Measurements from ENCODE around the gene HCN2. TPM values are rescaled to one million over a fixed set of nuclear protein-coding genes. Genes with fewer than 3 reads are reported as not detected.
A peak's percentile ranks its signal among the peaks of the same experiment; 100 is the strongest.

Gene HCN2
- total RNA-seq, 1 experiment from 2014 or later, result 9.2 TPM

- no peak for TF ChIP-seq CTCF (IDR thresholded peaks at IDR 0.05)
These were observed 25.9 kb downstream of the HCN2 start (continued) for GRCh38 chr19:615619-616018.

- 0 out of 2 replicates have a peak, but pooled peaks have one; percentile 21 for TF ChIP-seq ZNF416 (CRISPR knock-in tag; IDR thresholded peaks at IDR 0.05)
- TF ChIP-seq CTCF (IDR thresholded peaks at IDR 0.05), result no peak
- TF ChIP-seq ZNF396 (CRISPR knock-in tag; IDR thresholded peaks at IDR 0.05; ENCODE audit: borderline replicate concordance), result no peak
- Mint-ChIP-seq H3K4me1 (no peaks in the 10 kb centered on the region), H3K27ac (no peak overlapping the region), H3K9me3 (no peaks in the 10 kb centered on the region), H3K36me3 (peaks cover 24% of the 10 kb centered on the region), H3K27me3 (ENCODE audit: low read depth) (no peaks in the 10 kb centered on the region), H3K4me3 (no peak overlapping the region)
- peak; percentile 25 for ATAC-seq
- POLR2A ChIA-PET, result no interaction called here
- no peak for DNase-seq (ENCODE audit: low spot score)
- CTCF ChIA-PET, result interaction anchor here (0.7 kb wide), 1 partner anchor 18 kb away, joined by 3 read pairs; the partner anchor contains the start of gene POLRMT
These were observed 26.5 kb downstream of the HCN2 start for GRCh38 chr19:616062-616700.

DNA sequence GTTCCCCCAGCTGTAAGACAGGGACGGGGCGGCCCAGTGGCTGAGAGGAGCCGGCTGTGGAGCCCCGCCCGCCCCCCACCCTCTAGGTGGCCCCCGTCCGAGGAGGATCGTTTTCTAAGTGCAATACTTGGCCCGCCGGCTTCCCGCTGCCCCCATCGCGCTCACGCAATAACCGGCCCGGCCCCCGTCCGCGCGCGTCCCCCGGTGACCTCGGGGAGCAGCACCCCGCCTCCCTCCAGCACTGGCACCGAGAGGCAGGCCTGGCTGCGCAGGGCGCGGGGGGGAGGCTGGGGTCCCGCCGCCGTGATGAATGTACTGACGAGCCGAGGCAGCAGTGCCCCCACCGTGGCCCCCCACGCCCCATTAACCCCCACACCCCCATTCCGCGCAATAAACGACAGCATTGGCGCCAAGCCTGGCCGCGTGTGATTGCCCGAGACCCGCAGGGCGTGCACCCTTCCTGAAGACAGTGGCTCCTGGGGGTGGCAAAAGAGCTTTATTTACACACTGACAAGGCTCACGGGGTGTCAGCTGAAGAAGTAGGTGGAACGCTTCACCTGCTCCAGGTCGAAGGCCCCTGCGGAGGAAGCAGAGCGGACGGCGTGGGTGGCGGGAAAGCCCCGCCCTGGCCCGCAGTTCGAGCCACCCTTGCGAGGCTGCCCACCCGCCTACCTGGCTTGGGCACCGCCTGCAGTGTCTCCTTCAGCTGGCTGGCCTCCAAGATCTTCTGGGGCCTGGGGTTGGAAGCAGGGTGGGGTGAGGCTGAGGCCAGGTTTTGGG, 27.3 kb downstream of the HCN2 start:
- CTCF ChIA-PET, result interaction anchor here (1.1 to 1.7 kb wide), 2 partner anchors 28 to 117 kb away, joined by 3 read pairs; no protein-coding TSS in a partner anchor
- Mint-ChIP-seq H3K4me3 (no peak overlapping the region), H3K36me3 (peaks cover 24% of the 10 kb centered on the region), H3K9me3 (no peaks in the 10 kb centered on the region), H3K27ac (no peak overlapping the region), H3K27me3 (ENCODE audit: low read depth) (no peaks in the 10 kb centered on the region), H3K4me1 (no peaks in the 10 kb centered on the region)
- no peak for DNase-seq (ENCODE audit: low spot score)
- no peak for ATAC-seq
- TF ChIP-seq TEAD1 (CRISPR knock-in tag; IDR thresholded peaks at IDR 0.05) (no peak), SMAD3 (CRISPR knock-in tag; IDR thresholded peaks at IDR 0.05; ENCODE audit: borderline replicate concordance) (no peak), ZNF396 (CRISPR knock-in tag; IDR thresholded peaks at IDR 0.05; ENCODE audit: borderline replicate concordance) (no peak), NR2C2 (CRISPR knock-in tag; IDR thresholded peaks at IDR 0.05) (no peak)
- TF ChIP-seq, protein P1, sequence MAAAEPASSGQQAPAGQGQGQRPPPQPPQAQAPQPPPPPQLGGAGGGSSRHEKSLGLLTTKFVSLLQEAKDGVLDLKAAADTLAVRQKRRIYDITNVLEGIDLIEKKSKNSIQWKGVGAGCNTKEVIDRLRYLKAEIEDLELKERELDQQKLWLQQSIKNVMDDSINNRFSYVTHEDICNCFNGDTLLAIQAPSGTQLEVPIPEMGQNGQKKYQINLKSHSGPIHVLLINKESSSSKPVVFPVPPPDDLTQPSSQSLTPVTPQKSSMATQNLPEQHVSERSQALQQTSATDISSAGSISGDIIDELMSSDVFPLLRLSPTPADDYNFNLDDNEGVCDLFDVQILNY (CRISPR knock-in tag; IDR thresholded peaks at IDR 0.05), result no peak
- TF ChIP-seq, protein P2, sequence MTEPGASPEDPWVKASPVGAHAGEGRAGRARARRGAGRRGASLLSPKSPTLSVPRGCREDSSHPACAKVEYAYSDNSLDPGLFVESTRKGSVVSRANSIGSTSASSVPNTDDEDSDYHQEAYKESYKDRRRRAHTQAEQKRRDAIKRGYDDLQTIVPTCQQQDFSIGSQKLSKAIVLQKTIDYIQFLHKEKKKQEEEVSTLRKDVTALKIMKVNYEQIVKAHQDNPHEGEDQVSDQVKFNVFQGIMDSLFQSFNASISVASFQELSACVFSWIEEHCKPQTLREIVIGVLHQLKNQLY (CRISPR knock-in tag; IDR thresholded peaks at IDR 0.05), result no peak
- POLR2A ChIA-PET, result no interaction called here

DNA sequence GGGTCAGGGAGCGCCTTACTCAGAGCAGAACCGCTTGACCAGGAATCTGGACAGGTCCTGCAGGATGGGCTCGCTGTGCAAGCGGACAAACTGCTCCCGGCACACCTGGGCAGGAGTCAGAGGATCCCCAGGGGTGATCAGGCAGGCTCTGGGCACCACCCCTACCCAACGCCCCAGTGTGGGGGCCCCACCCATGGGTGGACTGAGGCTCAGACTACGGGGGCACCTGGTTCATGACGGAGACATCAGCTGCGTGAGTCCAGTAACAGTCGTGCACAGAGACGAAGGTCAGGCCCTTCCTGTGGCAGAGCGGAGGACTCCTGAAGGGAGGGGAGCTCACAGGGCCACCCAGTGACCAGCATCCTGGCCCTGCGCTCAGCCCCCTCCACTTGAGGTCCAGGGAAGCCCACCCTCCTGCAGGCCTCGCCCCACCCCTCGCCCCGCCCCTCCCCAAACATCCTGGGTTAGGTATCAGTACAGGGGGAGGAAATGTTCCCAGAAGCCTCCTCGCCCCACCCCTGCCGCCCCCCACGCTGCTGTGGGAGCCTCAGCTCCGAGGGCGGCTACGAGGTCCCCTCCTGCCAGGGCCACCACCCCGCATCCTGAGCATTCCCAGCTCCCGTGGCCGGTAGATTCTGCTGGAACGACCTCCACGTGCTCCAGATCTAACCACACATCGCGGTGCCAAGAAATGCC, 28.0 kb downstream of the HCN2 start:
- no peaks in the 10 kb centered on the region for H3K9me3 Mint-ChIP-seq
- no peak overlapping the region for H3K4me3 Mint-ChIP-seq
- POLR2A ChIA-PET, result no interaction called here
- H3K27me3 Mint-ChIP-seq (ENCODE audit: low read depth), result no peaks in the 10 kb centered on the region
- H3K4me1 Mint-ChIP-seq, result no peaks in the 10 kb centered on the region
- peaks cover 24% of the 10 kb centered on the region for H3K36me3 Mint-ChIP-seq
- no peak overlapping the region for H3K27ac Mint-ChIP-seq
- CTCF ChIA-PET, result interaction anchor here (1.1 to 1.7 kb wide), 2 partner anchors 29 to 116 kb away, joined by 3 read pairs; no protein-coding TSS in a partner anchor
- ATAC-seq, result no peak
- DNase-seq (ENCODE audit: low spot score), result no peak
- TF ChIP-seq, protein P3, sequence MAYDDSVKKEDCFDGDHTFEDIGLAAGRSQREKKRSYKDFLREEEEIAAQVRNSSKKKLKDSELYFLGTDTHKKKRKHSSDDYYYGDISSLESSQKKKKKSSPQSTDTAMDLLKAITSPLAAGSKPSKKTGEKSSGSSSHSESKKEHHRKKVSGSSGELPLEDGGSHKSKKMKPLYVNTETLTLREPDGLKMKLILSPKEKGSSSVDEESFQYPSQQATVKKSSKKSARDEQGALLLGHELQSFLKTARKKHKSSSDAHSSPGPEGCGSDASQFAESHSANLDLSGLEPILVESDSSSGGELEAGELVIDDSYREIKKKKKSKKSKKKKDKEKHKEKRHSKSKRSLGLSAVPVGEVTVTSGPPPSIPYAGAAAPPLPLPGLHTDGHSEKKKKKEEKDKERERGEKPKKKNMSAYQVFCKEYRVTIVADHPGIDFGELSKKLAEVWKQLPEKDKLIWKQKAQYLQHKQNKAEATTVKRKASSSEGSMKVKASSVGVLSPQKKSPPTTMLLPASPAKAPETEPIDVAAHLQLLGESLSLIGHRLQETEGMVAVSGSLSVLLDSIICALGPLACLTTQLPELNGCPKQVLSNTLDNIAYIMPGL (CRISPR knock-in tag; IDR thresholded peaks at IDR 0.05), result no peak
- TF ChIP-seq, protein P4, sequence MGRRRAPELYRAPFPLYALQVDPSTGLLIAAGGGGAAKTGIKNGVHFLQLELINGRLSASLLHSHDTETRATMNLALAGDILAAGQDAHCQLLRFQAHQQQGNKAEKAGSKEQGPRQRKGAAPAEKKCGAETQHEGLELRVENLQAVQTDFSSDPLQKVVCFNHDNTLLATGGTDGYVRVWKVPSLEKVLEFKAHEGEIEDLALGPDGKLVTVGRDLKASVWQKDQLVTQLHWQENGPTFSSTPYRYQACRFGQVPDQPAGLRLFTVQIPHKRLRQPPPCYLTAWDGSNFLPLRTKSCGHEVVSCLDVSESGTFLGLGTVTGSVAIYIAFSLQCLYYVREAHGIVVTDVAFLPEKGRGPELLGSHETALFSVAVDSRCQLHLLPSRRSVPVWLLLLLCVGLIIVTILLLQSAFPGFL (CRISPR knock-in tag; IDR thresholded peaks at IDR 0.05; ENCODE audit: borderline replicate concordance), result no peak
- TF ChIP-seq, protein P5, sequence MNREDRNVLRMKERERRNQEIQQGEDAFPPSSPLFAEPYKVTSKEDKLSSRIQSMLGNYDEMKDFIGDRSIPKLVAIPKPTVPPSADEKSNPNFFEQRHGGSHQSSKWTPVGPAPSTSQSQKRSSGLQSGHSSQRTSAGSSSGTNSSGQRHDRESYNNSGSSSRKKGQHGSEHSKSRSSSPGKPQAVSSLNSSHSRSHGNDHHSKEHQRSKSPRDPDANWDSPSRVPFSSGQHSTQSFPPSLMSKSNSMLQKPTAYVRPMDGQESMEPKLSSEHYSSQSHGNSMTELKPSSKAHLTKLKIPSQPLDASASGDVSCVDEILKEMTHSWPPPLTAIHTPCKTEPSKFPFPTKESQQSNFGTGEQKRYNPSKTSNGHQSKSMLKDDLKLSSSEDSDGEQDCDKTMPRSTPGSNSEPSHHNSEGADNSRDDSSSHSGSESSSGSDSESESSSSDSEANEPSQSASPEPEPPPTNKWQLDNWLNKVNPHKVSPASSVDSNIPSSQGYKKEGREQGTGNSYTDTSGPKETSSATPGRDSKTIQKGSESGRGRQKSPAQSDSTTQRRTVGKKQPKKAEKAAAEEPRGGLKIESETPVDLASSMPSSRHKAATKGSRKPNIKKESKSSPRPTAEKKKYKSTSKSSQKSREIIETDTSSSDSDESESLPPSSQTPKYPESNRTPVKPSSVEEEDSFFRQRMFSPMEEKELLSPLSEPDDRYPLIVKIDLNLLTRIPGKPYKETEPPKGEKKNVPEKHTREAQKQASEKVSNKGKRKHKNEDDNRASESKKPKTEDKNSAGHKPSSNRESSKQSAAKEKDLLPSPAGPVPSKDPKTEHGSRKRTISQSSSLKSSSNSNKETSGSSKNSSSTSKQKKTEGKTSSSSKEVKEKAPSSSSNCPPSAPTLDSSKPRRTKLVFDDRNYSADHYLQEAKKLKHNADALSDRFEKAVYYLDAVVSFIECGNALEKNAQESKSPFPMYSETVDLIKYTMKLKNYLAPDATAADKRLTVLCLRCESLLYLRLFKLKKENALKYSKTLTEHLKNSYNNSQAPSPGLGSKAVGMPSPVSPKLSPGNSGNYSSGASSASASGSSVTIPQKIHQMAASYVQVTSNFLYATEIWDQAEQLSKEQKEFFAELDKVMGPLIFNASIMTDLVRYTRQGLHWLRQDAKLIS (CRISPR knock-in tag; IDR thresholded peaks at IDR 0.05; ENCODE audit: borderline replicate concordance), result no peak
- TF ChIP-seq TEAD4 (CRISPR knock-in tag; IDR thresholded peaks at IDR 0.05), result no peak

Measured in WTC11 (cell line).